Fibroblast of the aortic adventitia (primary cell): ENCODE data around the gene TNFAIP8L1. TPM values are rescaled to one million over a fixed set of nuclear protein-coding genes. Genes with fewer than 3 reads are reported as not detected.

ENCODE experiments used
- DNase-seq: peaks from one replicate; pipeline ENCODE4 v3.0.0-alpha.2; 2010; ENCODE audit warnings: low read depth
- H3K4me3 ChIP-seq: 2 replicates; pipeline ENCODE4 v1.5.1; 2011; ENCODE audit warnings: low read depth, mild to moderate bottlenecking, control low read depth, low read length, moderate library complexity
- CTCF ChIP-seq: IDR thresholded peaks from 2 replicates; pipeline ENCODE4 v1.5.1; 2011; ENCODE audit warnings: mild to moderate bottlenecking, low read length, control low read depth, inconsistent platforms; ENCODE audit not compliant: insufficient read depth
- total RNA-seq: library from RNA; depleted of rRNA; stranded (reverse); fragments of >200 nt; gene quantifications from 2 replicates; pipeline ENCODE4 v1.2.3, GENCODE V29; 2012; ENCODE audit warnings: low replicate concordance

The TNFAIP8L1 gene
- total RNA-seq, 1 donor, result 2.3 TPM

DNA sequence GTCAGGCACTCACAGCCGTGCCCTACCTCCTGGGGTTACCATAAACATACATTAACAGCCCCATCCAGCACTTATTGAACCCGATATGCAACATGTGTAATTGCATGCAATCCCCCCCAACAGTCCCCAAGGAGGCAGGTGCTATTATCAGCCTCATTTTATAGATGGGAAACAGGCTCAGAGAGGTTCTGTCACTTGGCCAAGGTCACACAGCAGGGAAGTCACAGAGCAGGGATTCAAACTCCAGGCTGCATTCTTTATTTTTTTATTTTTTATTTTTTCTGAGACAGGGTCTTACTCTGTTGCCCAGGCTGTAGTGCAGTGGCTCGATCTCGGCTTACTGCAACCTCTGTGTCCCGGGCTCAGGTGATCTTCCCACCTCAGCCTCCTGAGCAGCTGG, 38.4 kb upstream of the TNFAIP8L1 start:
- DNase-seq, result no peak
- H3K4me3 ChIP-seq, result no peak overlapping the region
- no peak for TF ChIP-seq CTCF

DNA sequence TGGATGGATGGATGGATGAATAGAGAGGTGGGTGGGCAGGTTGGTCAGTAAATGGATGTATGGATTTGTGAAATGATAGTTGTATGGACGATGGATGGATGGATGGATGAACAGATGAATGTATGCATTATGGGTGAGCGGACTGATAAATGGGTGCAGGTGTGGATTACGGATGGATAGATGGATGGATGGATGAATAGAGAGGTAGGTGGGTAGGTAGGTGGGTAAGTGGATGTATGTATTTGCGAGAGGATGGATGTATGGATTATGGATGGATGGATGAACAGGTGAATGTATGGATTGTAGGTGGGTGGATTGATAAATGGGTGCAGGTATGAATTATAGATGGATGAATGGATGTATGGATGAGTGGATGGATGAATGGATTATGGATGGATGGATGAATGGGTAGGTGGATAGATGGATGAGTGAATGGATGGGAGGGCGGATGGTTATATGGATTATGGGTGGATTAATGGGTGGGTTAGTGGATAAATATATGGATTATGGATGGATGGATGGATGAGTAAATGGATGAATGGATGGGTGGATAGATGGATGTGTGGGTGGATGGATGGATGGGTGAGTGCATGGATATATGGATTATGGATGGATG, 37.0 kb upstream of the TNFAIP8L1 start:
- TF ChIP-seq CTCF, result no peak
- H3K4me3 ChIP-seq, result no peak overlapping the region
- DNase-seq, result no peak

DNA sequence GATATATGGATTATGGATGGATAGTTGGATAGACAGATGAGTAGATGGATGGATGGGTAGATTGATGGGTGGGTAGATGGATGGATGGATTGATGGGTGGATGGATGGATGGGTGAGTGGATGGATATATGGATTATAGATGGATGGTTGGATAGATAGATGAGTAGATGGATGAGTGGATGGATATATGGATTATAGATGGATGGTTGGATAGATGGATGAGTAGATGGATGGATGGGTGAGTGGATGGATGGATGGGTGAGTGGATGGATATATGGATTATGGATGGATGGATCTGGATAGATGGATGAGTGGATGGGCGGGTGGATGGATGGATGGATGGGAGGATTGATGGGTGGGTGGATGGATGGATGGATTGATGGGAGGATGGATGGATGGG, 36.4 kb upstream of the TNFAIP8L1 start:
- DNase-seq, result no peak
- no peak overlapping the region for H3K4me3 ChIP-seq
- no peak for TF ChIP-seq CTCF

DNA sequence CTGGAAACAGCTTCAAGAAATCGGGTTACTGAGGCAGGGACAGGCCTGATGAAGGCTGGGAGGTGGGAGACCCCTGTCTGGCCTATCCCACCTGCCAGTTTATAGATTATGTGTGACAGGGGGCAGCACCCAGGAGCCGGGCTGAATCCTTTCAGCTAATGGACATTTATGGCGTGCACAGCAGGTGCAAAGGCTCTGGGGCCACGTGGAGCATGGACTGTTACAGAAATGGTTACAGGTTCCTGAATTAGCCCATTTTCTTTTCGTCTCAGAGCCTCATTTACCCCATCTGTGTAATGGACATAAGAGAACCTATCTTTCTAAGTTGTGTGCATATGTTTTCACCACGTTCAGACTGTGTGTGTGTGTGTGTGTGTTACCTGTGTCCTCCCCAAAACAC, 34.4 kb upstream of the TNFAIP8L1 start:
- no peak for TF ChIP-seq CTCF
- DNase-seq, result no peak
- no peak overlapping the region for H3K4me3 ChIP-seq

GRCh38 chr19:4606181-4606580, 33.1 kb upstream of the TNFAIP8L1 start:
- no peak for TF ChIP-seq CTCF
- no peak for DNase-seq
- H3K4me3 ChIP-seq, result no peak overlapping the region

- H3K4me3 ChIP-seq, result no peak overlapping the region
- TF ChIP-seq CTCF, result no peak
- peak; percentile 33 for DNase-seq
These were observed 32.2 kb upstream of the TNFAIP8L1 start for GRCh38 chr19:4606921-4607678.
